Measurements from ENCODE around the gene CASP9. TPM values are rescaled to one million over a fixed set of nuclear protein-coding genes. Genes with fewer than 3 reads are reported as not detected.
"Not testable (repeated sequence)": the region's sequence is repeated elsewhere in the genome, so short reads cannot be mapped to it uniquely, and the experiment has no call there.

The CASP9 gene
- total and polyA plus RNA-seq, 8 donors = 9.8 to 22.5 (median 19.1) TPM

GRCh38 chr1:15469821-15470448 lies 54.1 kb downstream of the CASP9 start:
- H3K4me3 ChIP-seq; intact Hi-C loops (cut with DNase I); H3K36me3 ChIP-seq; H3K27me3 ChIP-seq; H3K4me1 ChIP-seq; H3K27ac ChIP-seq; DNase-seq; ATAC-seq; H3K9me3 ChIP-seq: not testable (repeated sequence)

DNA sequence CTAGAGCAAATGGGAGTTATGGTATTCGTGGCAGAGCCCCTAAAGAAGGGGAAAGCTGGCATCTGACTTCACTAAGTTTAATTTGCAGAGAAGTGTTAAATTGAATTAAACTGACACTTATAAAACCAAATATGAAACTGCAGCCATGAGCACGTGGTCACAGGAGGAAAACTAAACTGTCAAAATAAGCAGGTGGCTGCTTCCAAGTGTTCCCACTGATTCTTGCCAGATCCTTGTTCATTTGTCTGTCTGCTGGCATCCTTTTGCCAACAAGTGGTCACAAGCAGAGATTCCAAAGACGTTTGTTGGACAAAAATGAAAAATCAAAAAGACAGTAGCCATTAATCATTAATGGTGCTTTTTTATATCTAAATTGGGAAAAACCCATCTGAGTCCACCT lies 54.7 kb downstream of the CASP9 start:
- H3K27me3 ChIP-seq = no peaks in the 10 kb centered on the region
- DNase-seq (no peak), ATAC-seq (no peak)
- H3K36me3 ChIP-seq = no peaks in the 10 kb centered on the region
- no peak for TF ChIP-seq CTCF (IDR thresholded peaks at IDR 0.05)
- H3K27ac ChIP-seq = no peak overlapping the region
- intact Hi-C loops (cut with DNase I) = no loop called here
- no peaks in the 10 kb centered on the region for H3K9me3 ChIP-seq
- H3K4me3 ChIP-seq = no peak overlapping the region
- H3K4me1 ChIP-seq = no peaks in the 10 kb centered on the region

- H3K9me3 ChIP-seq = no peaks in the 10 kb centered on the region
- ATAC-seq (no peak), DNase-seq (no peak)
- intact Hi-C loops (cut with DNase I) = no loop called here
- no peaks in the 10 kb centered on the region for H3K27me3 ChIP-seq
- H3K27ac ChIP-seq = no peak overlapping the region
- H3K4me1 ChIP-seq = no peaks in the 10 kb centered on the region
- H3K36me3 ChIP-seq = no peaks in the 10 kb centered on the region
- no peak overlapping the region for H3K4me3 ChIP-seq
- no peak for TF ChIP-seq CTCF (IDR thresholded peaks at IDR 0.05)
These were observed 55.9 kb downstream of the CASP9 start for GRCh38 chr1:15468145-15468544.

GRCh38 chr1:15466955-15467625 lies 56.9 kb downstream of the CASP9 start:
- H3K27me3 ChIP-seq; H3K36me3 ChIP-seq; intact Hi-C loops (cut with DNase I); ATAC-seq; DNase-seq; H3K4me1 ChIP-seq; H3K27ac ChIP-seq; H3K4me3 ChIP-seq; H3K9me3 ChIP-seq: not testable (repeated sequence)

GRCh38 chr1:15465674-15466073 lies 58.3 kb downstream of the CASP9 start:
- peak overlapping the region in 1 of 2 donors; percentile 52 for H3K27ac ChIP-seq
- H3K4me1 ChIP-seq = no peaks in the 10 kb centered on the region
- H3K27me3 ChIP-seq = no peaks in the 10 kb centered on the region
- intact Hi-C loops (cut with DNase I) = no loop called here
- H3K4me3 ChIP-seq = no peak overlapping the region
- no peak for DNase-seq
- TF ChIP-seq CTCF (IDR thresholded peaks at IDR 0.05) = no peak
- no peaks in the 10 kb centered on the region for H3K36me3 ChIP-seq
- ATAC-seq = peak; percentile 18
- no peaks in the 10 kb centered on the region for H3K9me3 ChIP-seq

GRCh38 chr1:15463926-15464322 lies 60.1 kb downstream of the CASP9 start:
- ATAC-seq; DNase-seq; H3K9me3 ChIP-seq; H3K36me3 ChIP-seq; H3K27ac ChIP-seq; H3K4me1 ChIP-seq; H3K27me3 ChIP-seq; intact Hi-C loops (cut with DNase I); H3K4me3 ChIP-seq: not testable (repeated sequence)

DNA sequence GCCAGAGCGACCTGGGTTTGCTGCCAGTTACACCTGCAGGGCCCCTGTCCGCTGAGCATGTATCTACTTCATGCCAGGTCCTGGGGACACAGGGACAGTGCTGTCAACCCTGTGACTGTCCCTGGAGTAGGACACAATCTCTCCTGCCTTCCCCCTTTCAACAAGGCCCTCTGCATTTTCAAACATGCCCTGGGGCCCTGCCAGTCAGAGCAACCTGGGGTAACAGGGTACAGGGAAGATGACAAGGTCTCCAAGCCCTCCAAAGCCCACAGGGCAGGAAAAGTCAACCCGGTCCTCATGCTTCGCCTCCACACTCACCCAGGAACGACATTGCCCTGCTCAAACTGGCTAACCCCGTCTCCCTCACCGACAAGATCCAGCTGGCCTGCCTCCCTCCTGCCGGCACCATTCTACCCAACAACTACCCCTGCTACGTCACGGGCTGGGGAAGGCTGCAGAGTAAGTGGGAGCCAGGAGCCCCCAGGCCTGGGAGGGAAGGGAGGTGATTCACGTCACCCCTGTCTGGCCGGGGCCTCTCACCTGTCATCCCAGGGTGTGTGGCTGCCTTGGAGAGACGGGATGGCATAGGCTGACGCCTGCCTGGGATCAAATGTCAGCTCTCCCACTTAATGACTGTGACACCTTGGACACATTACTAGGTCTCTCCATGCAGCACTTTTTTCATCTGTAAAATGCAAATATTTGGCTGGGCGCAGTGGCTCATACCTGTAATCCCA lies 60.8 kb downstream of the CASP9 start:
- ATAC-seq (peak; percentile 25), DNase-seq (peak in 1 of 4 donors; percentile 37)
- H3K27me3 ChIP-seq; H3K36me3 ChIP-seq; H3K4me1 ChIP-seq; intact Hi-C loops (cut with DNase I); H3K9me3 ChIP-seq; H3K4me3 ChIP-seq; H3K27ac ChIP-seq: not testable (repeated sequence)

All from left lung (tissue), 10 donors.